Measurements from ENCODE around the gene UBQLN4.

DNA sequence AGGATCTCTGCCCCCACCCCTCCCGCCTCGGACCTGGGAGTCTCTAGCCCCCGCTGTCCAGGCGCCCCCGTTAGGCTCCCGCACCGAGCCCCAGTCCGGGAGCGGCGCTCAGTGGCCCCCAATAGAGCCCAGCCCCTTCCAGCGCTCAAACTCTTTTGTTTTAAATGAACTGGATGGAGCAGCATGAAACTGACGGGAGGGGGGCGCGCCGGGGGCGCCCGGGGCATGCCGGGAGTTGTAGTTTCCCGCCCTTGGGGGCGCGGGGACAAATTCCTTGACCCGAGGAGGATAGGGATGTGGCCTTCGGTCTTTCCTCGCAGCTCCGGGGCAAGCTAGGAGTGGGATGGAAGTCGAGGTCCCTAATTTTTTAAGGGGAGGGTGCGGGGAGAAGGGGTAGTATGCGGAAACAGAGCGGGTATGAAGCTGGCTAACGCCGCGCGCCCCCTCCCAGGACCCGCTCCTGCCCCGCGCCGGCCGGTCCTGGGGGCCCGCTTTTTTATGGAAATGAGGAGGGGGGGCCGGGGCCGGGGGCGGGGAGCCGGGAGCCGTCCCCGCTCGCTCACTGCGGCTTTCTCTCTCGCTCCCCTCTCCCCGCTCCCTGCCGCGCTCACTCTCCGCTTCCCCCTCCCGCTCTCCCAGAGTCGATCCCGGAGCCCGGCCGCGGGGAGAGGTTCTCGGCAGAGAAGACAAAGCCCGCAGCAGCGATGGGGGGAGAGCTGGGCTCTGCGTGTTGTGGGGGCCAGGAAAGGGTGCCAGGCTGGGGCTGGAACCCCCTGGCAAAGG, 28.9 kb upstream of the UBQLN4 start, which contains the start of gene MEX3A:
- TF ChIP-seq, protein P1, sequence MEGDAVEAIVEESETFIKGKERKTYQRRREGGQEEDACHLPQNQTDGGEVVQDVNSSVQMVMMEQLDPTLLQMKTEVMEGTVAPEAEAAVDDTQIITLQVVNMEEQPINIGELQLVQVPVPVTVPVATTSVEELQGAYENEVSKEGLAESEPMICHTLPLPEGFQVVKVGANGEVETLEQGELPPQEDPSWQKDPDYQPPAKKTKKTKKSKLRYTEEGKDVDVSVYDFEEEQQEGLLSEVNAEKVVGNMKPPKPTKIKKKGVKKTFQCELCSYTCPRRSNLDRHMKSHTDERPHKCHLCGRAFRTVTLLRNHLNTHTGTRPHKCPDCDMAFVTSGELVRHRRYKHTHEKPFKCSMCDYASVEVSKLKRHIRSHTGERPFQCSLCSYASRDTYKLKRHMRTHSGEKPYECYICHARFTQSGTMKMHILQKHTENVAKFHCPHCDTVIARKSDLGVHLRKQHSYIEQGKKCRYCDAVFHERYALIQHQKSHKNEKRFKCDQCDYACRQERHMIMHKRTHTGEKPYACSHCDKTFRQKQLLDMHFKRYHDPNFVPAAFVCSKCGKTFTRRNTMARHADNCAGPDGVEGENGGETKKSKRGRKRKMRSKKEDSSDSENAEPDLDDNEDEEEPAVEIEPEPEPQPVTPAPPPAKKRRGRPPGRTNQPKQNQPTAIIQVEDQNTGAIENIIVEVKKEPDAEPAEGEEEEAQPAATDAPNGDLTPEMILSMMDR (IDR thresholded peaks at IDR 0.05), result no peak
- TF ChIP-seq POLR2A (IDR thresholded peaks at IDR 0.05) (no peak), POLR2AphosphoS5 (IDR thresholded peaks at IDR 0.05) (peak; percentile 62)
